Measurements from ENCODE around the gene AP1G2.

AP1G2 gene

GRCh38 chr14:23536494-23536893, 31.1 kb downstream of the AP1G2 start:
- H3K4me1 Mint-ChIP-seq (ENCODE audit: low read depth), result peaks cover 5% of the 10 kb centered on the region
- no peak overlapping the region for H3K27ac Mint-ChIP-seq
- H3K36me3 Mint-ChIP-seq (ENCODE audit: low read depth), result no peaks in the 10 kb centered on the region
- H3K4me3 Mint-ChIP-seq, result no peak overlapping the region
- H3K27me3 Mint-ChIP-seq, result peaks cover 2% of the 10 kb centered on the region
- no peak for DNase-seq
- H3K9me3 Mint-ChIP-seq, result no peaks in the 10 kb centered on the region

GRCh38 chr14:23535943-23536342, 31.6 kb downstream of the AP1G2 start:
- no peaks in the 10 kb centered on the region for H3K36me3 Mint-ChIP-seq (ENCODE audit: low read depth)
- H3K4me1 Mint-ChIP-seq (ENCODE audit: low read depth), result peaks cover 5% of the 10 kb centered on the region
- DNase-seq, result no peak
- peaks cover 2% of the 10 kb centered on the region for H3K27me3 Mint-ChIP-seq
- H3K27ac Mint-ChIP-seq, result no peak overlapping the region
- no peaks in the 10 kb centered on the region for H3K9me3 Mint-ChIP-seq
- H3K4me3 Mint-ChIP-seq, result no peak overlapping the region

- no peaks in the 10 kb centered on the region for H3K27me3 Mint-ChIP-seq
- H3K4me3 Mint-ChIP-seq, result no peak overlapping the region
- H3K9me3 Mint-ChIP-seq, result no peaks in the 10 kb centered on the region
- DNase-seq, result no peak
- no peaks in the 10 kb centered on the region for H3K36me3 Mint-ChIP-seq (ENCODE audit: low read depth)
- no peak overlapping the region for H3K27ac Mint-ChIP-seq
- no peaks in the 10 kb centered on the region for H3K4me1 Mint-ChIP-seq (ENCODE audit: low read depth)
Observed at GRCh38 chr14:23533652-23534435, 33.7 kb downstream of the AP1G2 start.

- Mint-ChIP-seq H3K4me1 (ENCODE audit: low read depth) (no peaks in the 10 kb centered on the region), H3K9me3 (no peaks in the 10 kb centered on the region), H3K27me3 (no peaks in the 10 kb centered on the region), H3K27ac (no peak overlapping the region), H3K36me3 (ENCODE audit: low read depth) (no peaks in the 10 kb centered on the region), H3K4me3 (no peak overlapping the region)
- DNase-seq, result no peak
Observed at GRCh38 chr14:23532658-23533057, 34.9 kb downstream of the AP1G2 start.

GRCh38 chr14:23531391-23531790, 36.2 kb downstream of the AP1G2 start:
- no peak for DNase-seq
- Mint-ChIP-seq H3K4me1 (ENCODE audit: low read depth) (no peaks in the 10 kb centered on the region), H3K27me3 (no peaks in the 10 kb centered on the region), H3K9me3 (no peaks in the 10 kb centered on the region), H3K4me3 (no peak overlapping the region), H3K36me3 (ENCODE audit: low read depth) (no peaks in the 10 kb centered on the region), H3K27ac (no peak overlapping the region)

GRCh38 chr14:23530375-23531055, 37.1 kb downstream of the AP1G2 start:
- Mint-ChIP-seq H3K27ac (no peak overlapping the region), H3K4me3 (no peak overlapping the region), H3K27me3 (no peaks in the 10 kb centered on the region), H3K4me1 (ENCODE audit: low read depth) (no peaks in the 10 kb centered on the region), H3K36me3 (ENCODE audit: low read depth) (no peaks in the 10 kb centered on the region), H3K9me3 (no peaks in the 10 kb centered on the region)
- DNase-seq, result no peak

- H3K27me3 Mint-ChIP-seq, result no peaks in the 10 kb centered on the region
- H3K9me3 Mint-ChIP-seq, result no peaks in the 10 kb centered on the region
- no peaks in the 10 kb centered on the region for H3K36me3 Mint-ChIP-seq (ENCODE audit: low read depth)
- H3K27ac Mint-ChIP-seq, result no peak overlapping the region
- no peak for DNase-seq
- H3K4me3 Mint-ChIP-seq, result no peak overlapping the region
- H3K4me1 Mint-ChIP-seq (ENCODE audit: low read depth), result no peaks in the 10 kb centered on the region
Observed at GRCh38 chr14:23529016-23529415, 38.6 kb downstream of the AP1G2 start.

- Mint-ChIP-seq H3K4me1 (ENCODE audit: low read depth) (no peaks in the 10 kb centered on the region), H3K27ac (no peak overlapping the region), H3K27me3 (no peaks in the 10 kb centered on the region), H3K4me3 (no peak overlapping the region), H3K9me3 (no peaks in the 10 kb centered on the region), H3K36me3 (ENCODE audit: low read depth) (no peaks in the 10 kb centered on the region)
- DNase-seq, result no peak
Observed at GRCh38 chr14:23528555-23528954, 39.0 kb downstream of the AP1G2 start.

GRCh38 chr14:23525611-23526010, 42.0 kb downstream of the AP1G2 start:
- H3K4me1 Mint-ChIP-seq (ENCODE audit: low read depth), result no peaks in the 10 kb centered on the region

GRCh38 chr14:23524954-23525353, 42.6 kb downstream of the AP1G2 start:
- Mint-ChIP-seq H3K4me3 (no peak overlapping the region), H3K4me1 (ENCODE audit: low read depth) (no peaks in the 10 kb centered on the region), H3K9me3 (no peaks in the 10 kb centered on the region), H3K27me3 (no peaks in the 10 kb centered on the region), H3K27ac (no peak overlapping the region), H3K36me3 (ENCODE audit: low read depth) (no peaks in the 10 kb centered on the region)
- DNase-seq, result no peak

More at GRCh38 chr14:23525611-23526010, 42.0 kb downstream of the AP1G2 start:
- no peak for DNase-seq
- Mint-ChIP-seq H3K27me3 (no peaks in the 10 kb centered on the region), H3K4me3 (no peak overlapping the region), H3K36me3 (ENCODE audit: low read depth) (no peaks in the 10 kb centered on the region), H3K9me3 (no peaks in the 10 kb centered on the region), H3K27ac (no peak overlapping the region)

- Mint-ChIP-seq H3K36me3 (ENCODE audit: low read depth) (no peaks in the 10 kb centered on the region), H3K27me3 (no peaks in the 10 kb centered on the region), H3K4me3 (no peak overlapping the region), H3K9me3 (no peaks in the 10 kb centered on the region), H3K27ac (no peak overlapping the region), H3K4me1 (ENCODE audit: low read depth) (no peaks in the 10 kb centered on the region)
- DNase-seq, result no peak
Observed at GRCh38 chr14:23523229-23524016, 44.2 kb downstream of the AP1G2 start.

- Mint-ChIP-seq H3K9me3 (no peaks in the 10 kb centered on the region), H3K4me3 (no peak overlapping the region), H3K27ac (no peak overlapping the region), H3K4me1 (ENCODE audit: low read depth) (no peaks in the 10 kb centered on the region), H3K36me3 (ENCODE audit: low read depth) (no peaks in the 10 kb centered on the region), H3K27me3 (no peaks in the 10 kb centered on the region)
- DNase-seq, result no peak
Observed at GRCh38 chr14:23522643-23523198, 44.9 kb downstream of the AP1G2 start.

- H3K27ac Mint-ChIP-seq, result no peak overlapping the region
- no peak overlapping the region for H3K4me3 Mint-ChIP-seq
- H3K4me1 Mint-ChIP-seq (ENCODE audit: low read depth), result no peaks in the 10 kb centered on the region
- no peak for DNase-seq
- no peaks in the 10 kb centered on the region for H3K27me3 Mint-ChIP-seq
- H3K9me3 Mint-ChIP-seq, result no peaks in the 10 kb centered on the region
- H3K36me3 Mint-ChIP-seq (ENCODE audit: low read depth), result no peaks in the 10 kb centered on the region
Observed at GRCh38 chr14:23521785-23522640, 45.6 kb downstream of the AP1G2 start.

All from activated T-cell treated with anti-CD3 and anti-CD28 coated beads, Interleukin-2, amount 50 U/mL, for 24 hours (primary cell).